NCI-H82 (cell line): ENCODE data around the gene A1BG.

Experiments
- DNase-seq: peaks from one replicate; lab custom pipeline; 2025; lab: John Stamatoyannopoulos, UW

A1BG gene, protein sequence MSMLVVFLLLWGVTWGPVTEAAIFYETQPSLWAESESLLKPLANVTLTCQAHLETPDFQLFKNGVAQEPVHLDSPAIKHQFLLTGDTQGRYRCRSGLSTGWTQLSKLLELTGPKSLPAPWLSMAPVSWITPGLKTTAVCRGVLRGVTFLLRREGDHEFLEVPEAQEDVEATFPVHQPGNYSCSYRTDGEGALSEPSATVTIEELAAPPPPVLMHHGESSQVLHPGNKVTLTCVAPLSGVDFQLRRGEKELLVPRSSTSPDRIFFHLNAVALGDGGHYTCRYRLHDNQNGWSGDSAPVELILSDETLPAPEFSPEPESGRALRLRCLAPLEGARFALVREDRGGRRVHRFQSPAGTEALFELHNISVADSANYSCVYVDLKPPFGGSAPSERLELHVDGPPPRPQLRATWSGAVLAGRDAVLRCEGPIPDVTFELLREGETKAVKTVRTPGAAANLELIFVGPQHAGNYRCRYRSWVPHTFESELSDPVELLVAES

DNA sequence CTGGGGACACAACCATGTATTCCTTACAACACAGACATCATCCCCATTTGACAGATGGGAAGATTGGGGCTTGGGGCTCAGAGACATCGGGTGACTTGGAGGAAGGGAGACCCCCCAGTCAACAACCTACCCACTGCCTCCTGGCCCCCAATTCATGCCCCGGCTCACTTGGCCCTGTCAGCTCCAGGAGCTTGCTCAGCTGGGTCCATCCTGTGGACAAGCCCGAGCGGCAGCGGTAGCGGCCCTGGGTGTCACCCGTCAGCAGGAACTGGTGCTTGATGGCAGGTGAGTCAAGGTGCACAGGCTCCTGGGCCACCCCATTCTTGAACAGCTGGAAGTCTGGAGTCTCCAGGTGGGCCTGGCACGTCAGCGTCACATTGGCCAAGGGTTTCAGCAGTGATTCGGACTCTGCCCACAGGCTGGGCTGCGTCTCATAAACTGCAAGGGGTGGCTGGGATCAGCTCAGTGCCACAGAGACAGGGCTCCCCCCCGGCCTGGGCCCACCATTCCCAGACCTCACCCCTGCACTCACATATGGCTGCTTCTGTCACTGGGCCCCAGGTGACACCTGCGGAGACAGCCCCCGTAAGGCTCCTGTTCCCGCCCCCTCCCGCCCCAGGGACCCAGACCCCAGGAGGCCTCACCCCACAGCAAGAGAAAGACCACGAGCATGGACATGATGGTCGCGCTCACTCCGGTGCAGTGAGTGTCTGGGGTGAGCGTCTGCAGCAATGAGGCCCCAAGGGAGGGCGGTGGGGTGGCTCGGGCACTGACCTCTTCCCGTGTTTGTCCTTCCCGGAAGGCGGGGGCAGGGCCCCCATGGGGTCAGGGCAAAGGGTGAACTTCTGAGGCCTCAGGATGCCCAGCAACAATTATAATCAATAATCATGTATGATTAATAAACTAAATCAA is at the start of gene A1BG:
TSS of gene A1BG (minus strand) at position 733 of the 912 bp plus-strand sequence. CDS start at position 678, 55 bp downstream.
- no peak for DNase-seq

DNA sequence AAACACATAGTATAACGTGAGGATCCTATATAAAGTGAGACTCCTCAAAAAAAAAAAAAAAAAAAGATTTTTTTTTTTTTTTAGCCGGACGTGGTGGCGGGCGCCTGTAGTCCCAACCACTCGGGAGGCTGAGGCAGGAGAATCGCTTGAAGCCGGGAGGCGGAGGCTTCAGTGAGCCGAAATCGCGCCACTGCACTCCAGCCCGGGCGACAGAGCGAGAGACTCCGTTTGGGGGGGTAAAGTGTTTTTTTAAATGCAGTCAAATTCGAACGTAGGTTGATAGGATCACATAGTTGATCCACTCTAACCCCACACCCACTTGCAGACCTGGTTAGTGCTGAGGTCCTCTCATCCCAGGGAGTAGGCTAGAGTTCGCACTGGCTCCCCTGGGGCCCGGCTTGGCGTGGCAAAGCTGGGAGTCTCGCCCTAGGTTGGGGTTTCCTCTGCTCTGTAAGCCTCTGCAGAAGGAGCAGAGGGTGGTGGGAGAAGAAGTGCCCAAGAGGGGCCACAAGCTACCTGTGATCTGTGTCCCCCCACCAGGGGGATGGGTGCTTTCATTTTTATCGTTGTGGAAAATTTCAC is 48.6 kb upstream of the A1BG start:
- peak; percentile 39 for DNase-seq

DNA sequence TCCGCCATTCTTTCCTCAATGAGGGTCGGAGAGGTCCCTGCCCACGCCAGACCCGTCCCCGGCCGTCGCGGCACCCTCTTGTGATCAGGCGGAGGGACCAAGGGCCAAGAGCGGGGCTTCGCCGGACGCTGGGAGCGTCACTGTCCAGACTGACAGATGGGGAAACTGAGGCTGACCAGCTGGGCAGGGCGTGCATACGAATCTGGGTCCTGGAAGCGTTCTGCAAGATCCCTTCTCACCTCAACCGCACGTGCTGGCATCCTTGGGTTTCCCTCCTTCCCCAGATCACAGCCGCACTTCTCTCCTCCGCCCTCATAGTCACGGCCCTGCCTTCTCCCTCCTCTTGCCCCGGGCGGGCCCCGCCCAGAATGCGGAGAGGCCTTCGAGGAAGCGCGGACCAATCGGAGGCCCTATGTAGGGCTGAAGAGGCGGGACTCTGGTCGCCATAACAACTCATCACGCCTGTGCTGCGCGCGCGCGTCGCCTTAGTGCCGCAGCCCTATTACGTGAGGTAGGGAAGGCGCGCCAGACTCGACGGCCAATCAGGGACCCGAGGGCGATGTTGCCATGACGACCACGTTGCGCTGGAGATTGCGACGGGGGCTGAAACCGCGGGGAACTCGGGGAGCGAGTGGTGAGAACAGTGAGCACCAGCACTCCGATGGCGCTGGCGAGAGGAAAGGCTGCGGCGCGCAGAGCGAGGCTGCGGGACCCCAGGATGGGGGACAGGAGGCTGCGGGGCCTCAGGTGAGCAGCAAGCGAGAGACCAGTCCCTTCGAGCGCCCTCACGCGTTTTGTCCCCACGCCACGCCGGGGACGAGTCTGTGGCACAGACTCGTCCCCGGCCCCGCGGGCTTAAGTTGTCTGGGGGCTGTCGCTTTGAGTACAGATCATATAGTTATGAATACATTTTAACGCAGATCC is 47.9 kb upstream of the A1BG start:
- DNase-seq = peak; percentile 100

DNA sequence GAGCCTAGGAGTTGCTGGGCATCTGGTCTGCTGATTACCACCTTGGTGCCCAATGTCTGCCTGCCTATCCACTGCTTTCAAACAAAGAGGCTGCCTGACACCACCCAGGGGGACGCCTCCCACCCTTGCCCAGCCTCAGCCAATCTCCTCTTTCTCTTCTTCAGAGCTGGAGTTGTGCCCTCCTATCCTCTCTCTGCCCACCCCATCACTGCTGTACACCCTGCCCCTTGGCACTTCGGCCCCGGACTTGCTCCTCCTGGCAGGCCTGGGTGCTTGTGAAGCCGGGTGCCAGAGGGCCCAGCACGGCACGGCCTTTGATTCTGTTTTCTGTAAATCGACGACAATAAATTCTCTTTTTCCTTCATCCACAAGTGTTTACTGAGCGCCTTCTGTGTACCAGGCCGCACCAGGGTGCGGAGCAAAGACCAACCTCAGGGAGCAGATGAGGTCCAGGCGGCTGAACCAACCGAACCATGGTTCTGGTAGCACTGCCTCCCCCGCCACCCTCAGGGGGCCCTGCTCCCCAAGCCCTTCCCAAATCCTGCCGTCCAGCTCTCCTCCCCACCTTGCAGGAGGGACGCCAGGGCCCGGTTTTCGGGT is 47.1 kb upstream of the A1BG start:
- peak; percentile 27 for DNase-seq

DNA sequence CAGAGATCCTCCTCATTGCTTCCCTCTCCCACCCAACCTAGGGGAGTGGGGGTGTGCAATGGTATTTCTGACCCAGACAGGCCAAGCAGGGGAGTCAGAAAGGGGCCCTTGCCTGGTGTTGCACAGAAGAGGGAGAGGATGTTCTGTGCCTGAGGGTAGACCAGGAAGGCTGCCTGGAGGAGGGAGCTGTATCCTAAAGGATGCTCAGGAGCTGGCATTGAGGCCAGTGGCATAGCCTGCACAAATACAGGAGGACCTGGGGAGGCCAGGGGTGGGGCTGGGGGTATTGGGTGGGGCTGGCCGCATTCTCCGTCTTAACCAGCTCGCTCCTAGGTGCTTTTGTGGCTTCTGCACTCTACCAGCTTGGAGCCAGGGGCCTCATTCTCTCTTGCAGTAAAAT is 46.6 kb upstream of the A1BG start:
- no peak for DNase-seq

DNA sequence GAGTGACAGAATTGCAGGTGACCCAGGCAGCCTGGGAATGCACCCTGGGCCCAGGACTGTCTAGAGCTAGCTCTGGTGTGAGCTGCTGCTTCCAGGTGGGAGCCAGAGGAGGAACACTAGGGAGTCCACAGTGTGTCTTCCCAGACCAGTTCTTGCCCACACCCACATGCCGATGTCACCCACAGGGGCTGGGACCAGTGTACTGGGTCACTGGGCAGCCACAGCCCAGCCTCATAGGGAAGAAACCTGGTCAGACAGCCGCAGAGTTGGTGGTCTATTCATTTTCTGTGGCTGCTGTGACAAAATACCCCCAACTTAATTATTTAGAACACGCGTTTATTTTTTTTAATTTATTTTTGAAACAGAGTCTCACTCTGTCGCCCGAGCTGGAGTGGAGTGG is 45.3 kb upstream of the A1BG start:
- no peak for DNase-seq

DNA sequence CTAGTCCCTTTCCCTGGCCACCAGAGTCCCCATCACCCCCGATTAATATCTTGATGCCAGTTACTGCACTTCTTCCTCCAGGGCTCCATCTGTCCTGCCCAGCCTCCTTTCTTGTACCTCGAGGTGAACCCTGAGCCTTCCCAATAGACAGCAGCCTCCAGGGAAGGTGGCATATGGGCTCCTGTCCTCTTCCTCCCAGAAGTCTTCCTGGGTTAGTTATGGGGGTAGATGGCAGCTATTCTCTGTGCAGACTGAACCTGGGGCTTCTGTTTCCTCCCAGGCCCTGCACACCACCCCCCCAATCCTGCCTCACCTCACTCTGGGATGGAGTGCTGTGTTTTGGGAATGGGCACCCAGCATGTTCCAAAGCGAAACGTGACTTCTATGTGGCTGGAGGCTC is 44.8 kb upstream of the A1BG start:
- no peak for DNase-seq

DNA sequence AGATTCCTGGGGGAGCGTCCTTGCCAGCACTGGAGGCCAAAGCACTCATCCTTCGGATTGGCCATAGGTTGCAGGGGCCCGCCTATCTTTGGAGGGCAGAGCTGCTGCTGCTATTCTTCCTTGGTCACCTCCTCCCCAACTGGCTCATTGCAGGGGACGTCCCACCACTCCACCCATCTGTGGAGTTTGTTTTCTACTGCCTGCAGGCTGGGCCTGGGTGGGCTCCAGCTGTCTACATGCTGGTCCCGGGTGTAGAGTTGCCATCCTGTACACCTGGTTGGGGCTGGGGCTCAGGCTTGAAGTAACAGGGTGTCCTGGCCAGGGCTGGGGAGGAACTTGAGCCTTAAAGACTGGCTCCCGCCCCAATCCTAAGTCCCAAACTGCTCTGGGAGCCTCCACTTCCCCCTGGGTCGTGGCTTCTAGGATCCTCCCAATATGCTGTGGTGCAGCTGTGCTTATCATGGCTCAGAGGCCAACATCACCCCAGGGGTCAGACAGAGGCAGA is 44.3 kb upstream of the A1BG start:
- DNase-seq = no peak

DNA sequence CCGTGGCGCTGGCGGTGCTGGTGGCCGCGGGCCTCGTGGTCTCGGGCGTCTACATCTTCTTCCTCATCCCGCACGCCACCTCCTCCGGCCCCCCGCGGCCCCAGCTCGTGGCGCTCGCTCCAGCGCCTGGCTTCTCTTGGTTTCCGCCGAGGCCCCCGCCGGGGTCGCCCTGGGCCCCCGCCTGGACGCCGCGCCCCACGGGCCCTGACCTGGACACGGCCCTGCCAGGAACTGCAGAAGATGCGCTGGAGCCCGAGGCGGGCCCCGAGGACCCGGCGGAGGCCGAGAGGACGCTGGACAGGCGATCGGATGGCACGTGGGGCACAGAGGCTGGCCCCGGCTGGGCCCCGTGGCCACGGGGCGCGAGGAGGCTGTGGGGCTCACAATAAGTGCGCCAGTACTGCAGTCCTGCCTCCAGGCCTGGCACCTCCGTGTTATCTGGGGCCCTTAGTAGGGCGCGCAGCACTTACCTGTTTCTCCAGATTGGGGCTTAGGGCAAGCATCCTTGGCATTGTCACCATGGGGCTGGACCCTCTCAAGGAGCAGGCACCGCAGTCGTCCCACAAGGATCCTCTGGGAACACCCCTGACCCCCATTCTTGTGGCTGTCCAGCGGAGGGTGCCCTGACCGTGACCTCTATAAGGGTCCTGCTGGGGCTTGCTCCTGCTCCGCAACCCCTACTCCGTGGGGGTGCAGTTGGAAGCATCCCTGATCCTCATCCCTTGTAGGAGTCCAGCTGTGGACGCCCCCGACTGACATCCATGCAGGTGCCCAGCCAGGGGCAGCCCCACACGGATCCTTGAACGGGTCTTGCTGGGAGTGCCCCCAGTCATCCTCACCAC is 43.6 kb upstream of the A1BG start:
- no peak for DNase-seq

DNA sequence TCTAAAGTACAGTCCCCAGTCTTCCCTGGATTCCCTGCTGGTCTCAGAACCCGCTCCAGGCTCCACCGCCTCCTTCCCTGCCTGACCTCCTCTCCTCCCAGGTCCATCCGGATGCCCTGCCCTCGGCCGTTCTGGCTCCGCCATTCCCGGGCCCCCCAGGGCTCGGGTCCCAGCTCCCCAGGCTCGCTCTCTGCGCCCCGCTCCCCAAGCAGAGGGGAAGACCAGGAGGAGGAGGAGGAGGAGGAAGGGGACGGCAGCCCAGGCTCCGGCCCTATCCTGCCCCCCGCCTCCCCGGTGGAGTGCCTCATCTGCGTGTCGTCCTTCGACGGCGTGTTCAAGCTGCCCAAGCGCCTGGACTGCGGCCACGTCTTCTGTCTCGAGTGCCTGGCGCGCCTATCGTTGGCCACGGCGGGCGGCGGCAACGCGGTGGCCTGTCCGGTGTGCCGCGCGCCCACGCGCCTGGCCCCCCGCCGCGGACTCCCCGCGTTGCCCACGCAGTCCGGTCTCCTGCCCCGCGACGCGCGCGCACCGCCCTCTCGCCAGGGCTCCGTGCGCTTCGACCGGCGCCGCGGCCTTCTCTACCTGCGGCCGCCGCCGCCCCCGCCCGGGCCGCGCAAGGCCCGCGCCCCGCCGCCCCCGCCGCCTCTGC is 42.8 kb upstream of the A1BG start:
- no peak for DNase-seq

DNA sequence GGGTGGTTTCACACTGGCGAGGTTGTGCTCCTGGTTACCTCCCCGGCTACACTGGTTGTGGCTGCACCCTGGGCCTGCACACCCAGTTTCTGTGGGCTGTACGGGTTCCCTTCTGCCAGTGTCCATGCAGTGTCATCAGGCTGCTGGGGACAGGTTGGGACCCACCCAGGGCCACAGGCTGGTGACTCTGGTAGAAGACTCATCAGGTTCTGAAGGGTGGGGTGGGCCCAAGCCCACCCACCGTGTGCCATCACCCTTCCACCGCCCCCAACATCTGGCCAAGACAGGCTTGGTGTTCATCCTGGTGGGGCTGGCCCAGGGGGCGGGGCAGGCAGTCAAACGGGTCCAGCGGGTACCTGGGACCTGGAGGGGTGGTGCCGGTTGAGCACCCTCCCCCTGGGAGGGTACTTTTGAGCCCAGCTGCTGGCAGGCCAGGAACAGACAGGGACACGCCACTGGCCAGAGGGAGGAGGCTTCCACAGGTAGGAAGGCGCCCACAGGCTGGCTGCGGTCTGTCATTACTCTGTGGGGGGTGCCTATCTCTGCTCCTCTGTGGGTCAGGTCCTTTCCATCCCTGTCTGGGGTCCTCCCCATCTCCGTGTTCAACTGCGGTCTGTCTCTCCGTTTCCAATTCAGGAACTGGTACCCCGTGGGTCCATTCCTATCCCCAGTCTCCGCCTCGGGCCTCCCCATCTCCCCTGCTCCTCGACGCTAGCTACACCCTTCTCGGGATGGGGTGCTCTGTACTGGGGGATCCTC is 42.1 kb upstream of the A1BG start, which contains the start of gene RNF225:
TSS of gene RNF225 (plus strand) at position 437 of the 759 bp plus-strand sequence. CDS start 434 bp downstream, outside the sequence.
- DNase-seq = peak; percentile 49

DNA sequence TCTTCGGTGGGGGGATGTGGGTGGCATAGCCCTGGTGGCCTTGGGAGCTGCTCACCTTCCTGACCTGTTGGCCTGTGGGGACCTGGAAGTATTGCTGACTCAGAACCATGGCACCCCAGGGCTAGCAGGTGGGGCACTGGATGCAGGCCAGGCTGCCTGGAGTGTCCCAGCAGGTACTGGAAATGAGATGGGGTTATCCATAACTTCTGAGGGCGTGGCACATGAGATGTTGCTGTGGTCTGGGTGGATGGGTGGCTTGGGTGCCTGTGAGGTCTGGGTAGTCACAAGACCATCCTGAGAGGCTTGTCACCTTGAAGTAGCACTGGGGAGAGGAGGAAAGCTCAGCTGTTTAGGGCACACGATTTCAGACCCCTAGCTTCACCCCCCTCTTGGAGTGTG is 41.5 kb upstream of the A1BG start:
- DNase-seq = no peak

DNA sequence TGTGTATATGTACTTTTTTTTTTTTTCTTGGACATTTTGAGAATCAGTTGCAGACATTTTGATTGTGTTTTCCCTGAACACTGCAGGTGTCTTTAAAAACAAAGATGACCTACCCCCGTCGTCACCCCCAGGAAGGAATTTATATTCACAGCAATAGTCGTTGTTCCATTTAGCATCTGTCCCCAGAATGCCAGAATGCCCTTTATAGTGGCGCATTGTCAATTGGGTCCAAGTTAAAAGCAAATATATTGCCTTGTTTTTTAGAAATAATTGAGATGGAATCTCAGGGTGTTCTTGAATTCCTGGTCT is 40.4 kb upstream of the A1BG start:
- DNase-seq = no peak

DNA sequence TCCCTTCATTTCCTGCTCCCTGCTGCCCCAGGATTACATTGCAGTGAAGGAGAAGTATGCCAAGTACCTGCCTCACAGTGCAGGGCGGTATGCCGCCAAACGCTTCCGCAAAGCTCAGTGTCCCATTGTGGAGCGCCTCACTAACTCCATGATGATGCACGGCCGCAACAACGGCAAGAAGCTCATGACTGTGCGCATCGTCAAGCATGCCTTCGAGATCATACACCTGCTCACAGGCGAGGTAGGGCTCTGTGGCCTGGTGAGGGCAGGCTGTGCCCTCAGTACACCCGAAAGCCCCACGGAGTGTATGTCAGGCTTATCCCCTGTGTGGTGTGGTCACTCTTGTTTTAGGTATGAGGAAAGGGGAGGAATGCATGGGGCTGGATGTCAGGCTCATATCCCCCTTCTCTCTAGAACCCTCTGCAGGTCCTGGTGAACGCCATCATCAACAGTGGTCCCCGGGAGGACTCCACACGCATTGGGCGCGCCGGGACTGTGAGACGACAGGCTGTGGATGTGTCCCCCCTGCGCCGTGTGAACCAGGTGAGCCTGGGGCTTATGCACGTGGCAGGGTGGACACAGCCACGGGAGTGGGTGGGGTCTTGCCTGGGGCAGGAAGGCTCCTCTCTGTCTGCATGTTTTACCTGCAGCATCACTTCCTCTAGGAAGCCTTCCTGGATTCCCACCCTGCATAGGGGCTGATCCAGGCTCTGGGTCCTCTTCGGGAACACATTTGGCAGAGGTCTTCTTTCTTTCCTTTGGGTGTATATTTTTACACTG is 39.8 kb upstream of the A1BG start:
- no peak for DNase-seq

DNA sequence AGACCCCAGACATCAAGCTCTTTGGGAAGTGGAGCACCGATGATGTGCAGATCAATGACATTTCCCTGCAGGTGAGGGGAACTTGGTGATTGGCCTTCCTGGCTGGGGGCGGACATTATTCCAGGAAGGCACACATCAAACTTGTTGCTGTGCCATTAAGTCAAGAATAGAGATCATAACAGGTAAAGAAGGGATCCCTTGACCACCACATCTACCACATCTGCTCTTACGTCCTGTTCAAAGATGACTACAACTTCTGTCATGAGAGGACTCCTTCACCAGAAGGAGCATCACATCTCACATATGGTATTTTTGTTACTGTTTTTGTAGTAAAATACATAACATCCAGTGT is 34.9 kb upstream of the A1BG start:
- DNase-seq = no peak

DNA sequence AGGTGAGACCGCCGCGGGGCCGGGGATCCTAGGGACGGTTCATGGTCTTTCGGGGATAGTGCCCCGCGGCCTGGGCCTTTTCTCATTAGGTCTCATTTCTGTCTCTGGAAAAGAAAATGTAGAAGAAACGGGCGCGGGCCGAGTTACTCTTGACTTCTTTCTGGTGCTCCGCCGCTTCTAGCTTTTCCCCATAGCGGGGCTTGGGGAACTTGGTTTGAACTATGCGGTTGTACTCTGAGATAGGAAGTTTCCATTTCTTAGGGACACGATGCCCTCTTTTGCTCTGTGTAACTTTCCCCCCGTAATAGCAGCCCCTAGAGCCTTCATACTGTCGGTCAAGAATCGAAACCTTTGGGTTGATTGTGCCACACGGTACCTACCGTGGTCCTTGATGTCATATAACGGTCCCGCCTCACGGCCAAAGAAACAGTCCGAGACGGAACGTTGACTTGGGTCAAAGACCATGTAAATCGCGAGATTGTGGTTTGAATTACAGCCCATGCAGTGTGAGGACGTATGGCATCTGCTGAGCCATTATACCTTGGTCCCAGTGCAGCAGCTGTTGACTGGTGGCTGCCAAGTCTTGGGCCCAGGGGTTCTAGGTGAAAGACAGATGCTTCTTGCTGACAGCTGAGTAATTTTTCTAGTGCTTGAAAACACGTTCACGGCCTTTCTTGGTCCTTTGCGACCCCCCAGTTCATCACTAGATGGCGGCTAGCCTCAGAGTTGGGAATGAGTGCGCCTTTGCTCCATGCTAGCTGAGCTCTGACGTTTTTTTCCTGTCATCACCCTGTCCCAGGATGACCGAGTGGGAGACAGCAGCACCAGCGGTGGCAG is 34.3 kb upstream of the A1BG start:
- DNase-seq = no peak
